HepG2 (cell line): Measurements from ENCODE around the gene NOG.

ENCODE experiments used
- MXI1 ChIP-seq: IDR thresholded peaks from 3 replicates; pipeline ENCODE4 v1.6.1; 2012; ENCODE audit warnings: low read depth, low read length, inconsistent platforms, borderline replicate concordance
- ZNF792 ChIP-seq: IDR thresholded peaks from 2 replicates; pipeline ENCODE4 v1.6.1; 2016

GRCh38 chr17:56577190-56577842, 16.2 kb upstream of the NOG start:
- TF ChIP-seq ZNF792 (CRISPR knock-in tag) (no peak), MXI1 (no peak)
